Mesendoderm (in vitro differentiated cells): Measurements from ENCODE around the gene USP22.
"Not testable (repeated sequence)": the region's sequence is repeated elsewhere in the genome, so short reads cannot be mapped to it uniquely, and the experiment has no call there.

Experiments used
- DNase-seq: peaks from one replicate; pipeline ENCODE4 v3.0.0; 2013
- H2AK5ac ChIP-seq: 2 replicates; pipeline ENCODE4 v1.6.1; 2013; ENCODE audit warnings: low read length, inconsistent platforms
- H2BK120ac ChIP-seq: 2 replicates; pipeline ENCODE4 v1.6.1; 2013; ENCODE audit warnings: low read depth, mild to moderate bottlenecking, low read length, moderate library complexity, mixed read lengths
- H2BK15ac ChIP-seq: replicated peaks from 2 replicates; pipeline ENCODE4 v1.6.1; 2013; ENCODE audit warnings: low read depth, mild to moderate bottlenecking, moderate library complexity
- H2BK5ac ChIP-seq: 2 replicates; pipeline ENCODE4 v1.6.1; 2013; ENCODE audit warnings: low read length, inconsistent platforms
- H3K18ac ChIP-seq: 2 replicates; pipeline ENCODE4 v1.6.1; 2013; ENCODE audit warnings: mild to moderate bottlenecking, low read length, mixed read lengths
- H3K23ac ChIP-seq: one replicate; pipeline ENCODE4 v1.6.1; 2013; ENCODE audit warnings: low read length
- H3K27ac ChIP-seq: 2 replicates; pipeline ENCODE4 v1.5.1; 2013; ENCODE audit warnings: low read depth, mild to moderate bottlenecking, inconsistent platforms, low read length, moderate library complexity
- H3K27me3 ChIP-seq: 2 replicates; pipeline ENCODE4 v1.6.1; 2013; ENCODE audit warnings: low read length, control low read depth, mild to moderate bottlenecking, inconsistent platforms; ENCODE audit not compliant: insufficient read depth, poor library complexity
- H3K36me3 ChIP-seq: 2 replicates; pipeline ENCODE4 v1.6.1; 2013; ENCODE audit warnings: low read length, inconsistent platforms; ENCODE audit not compliant: control insufficient read depth, insufficient read depth
- H3K4ac ChIP-seq: one replicate; pipeline ENCODE4 v1.6.1; 2013; ENCODE audit warnings: low read depth, mild to moderate bottlenecking, low read length, moderate library complexity
- H3K4me1 ChIP-seq: 2 replicates; pipeline ENCODE4 v1.6.1; 2013; ENCODE audit warnings: low read depth, low read length, inconsistent platforms; ENCODE audit not compliant: control insufficient read depth
- H3K4me2 ChIP-seq: 2 replicates; pipeline ENCODE4 v1.6.1; 2013; ENCODE audit warnings: low read length
- H3K4me3 ChIP-seq: 2 replicates; pipeline ENCODE4 v1.5.1; 2013; ENCODE audit warnings: mild to moderate bottlenecking, low read length
- H3K56ac ChIP-seq: one replicate; pipeline ENCODE4 v1.6.1; 2013; ENCODE audit warnings: low read length
- H3K79me1 ChIP-seq: 2 replicates; pipeline ENCODE4 v1.6.1; 2013; ENCODE audit warnings: low read length, inconsistent platforms
- H3K79me2 ChIP-seq: 2 replicates; pipeline ENCODE4 v1.6.1; 2013; ENCODE audit warnings: mild to moderate bottlenecking, low read length; ENCODE audit not compliant: control insufficient read depth, insufficient read depth
- H3K9ac ChIP-seq: 2 replicates; pipeline ENCODE4 v1.6.1; 2013; ENCODE audit warnings: low read length, inconsistent platforms
- H4K5ac ChIP-seq: one replicate; pipeline ENCODE4 v1.6.1; 2013; ENCODE audit warnings: low read length
- H4K8ac ChIP-seq: one replicate; pipeline ENCODE4 v1.6.1; 2013; ENCODE audit warnings: low read depth, mild to moderate bottlenecking, control low read depth, low read length, moderate library complexity
- WGBS: extraction: QIAGEN DNeasy Blood & Tissue Kit; methylation state at CpG from one replicate; pipeline ENCODE4 v1.1.7; 2013; ENCODE audit warnings: low lambda C conversion rate, missing lambda C conversion rate; ENCODE audit not compliant: insufficient coverage; ENCODE audit errors: extremely low coverage; 5-methylcytosine and 5-hydroxymethylcytosine counted together

The USP22 gene

GRCh38 chr17:21085280-21085679 is 42.5 kb upstream of the USP22 start:
- not testable (repeated sequence) for H3K27me3 ChIP-seq

GRCh38 chr17:21082001-21082436 is 39.2 kb upstream of the USP22 start:
- no peak overlapping the region for H3K27ac ChIP-seq
- no peak overlapping the region for H2BK15ac ChIP-seq
- H3K79me2 ChIP-seq, result no peaks in the 10 kb centered on the region
- no peak overlapping the region for H3K56ac ChIP-seq
- no peak overlapping the region for H3K4ac ChIP-seq
- no peak for DNase-seq
- no peak overlapping the region for H2AK5ac ChIP-seq
- H4K8ac ChIP-seq, result no peak overlapping the region
- WGBS, result no CpG with 5 or more reads among the region's 5 CpGs
- H3K4me3 ChIP-seq, result no peak overlapping the region
- H3K36me3 ChIP-seq, result no peaks in the 10 kb centered on the region
- no peaks in the 10 kb centered on the region for H3K27me3 ChIP-seq
- no peaks in the 10 kb centered on the region for H3K79me1 ChIP-seq
- no peak overlapping the region for H2BK5ac ChIP-seq
- no peaks in the 10 kb centered on the region for H3K4me1 ChIP-seq
- no peak overlapping the region for H2BK120ac ChIP-seq
- H3K4me2 ChIP-seq, result no peak overlapping the region
- H3K23ac ChIP-seq, result no peak overlapping the region
- H3K18ac ChIP-seq, result no peak overlapping the region
- no peak overlapping the region for H3K9ac ChIP-seq
- no peak overlapping the region for H4K5ac ChIP-seq

More at GRCh38 chr17:21085280-21085679, 42.5 kb upstream of the USP22 start:
- H3K4me2 ChIP-seq, H2AK5ac ChIP-seq, H4K5ac ChIP-seq, H3K4me3 ChIP-seq, H3K9ac ChIP-seq, H3K27ac ChIP-seq, H3K79me1 ChIP-seq, H3K56ac ChIP-seq, H3K23ac ChIP-seq, H3K4ac ChIP-seq, H3K18ac ChIP-seq, H2BK120ac ChIP-seq, DNase-seq, H3K4me1 ChIP-seq, H2BK5ac ChIP-seq, H4K8ac ChIP-seq, H3K79me2 ChIP-seq, H3K36me3 ChIP-seq, H2BK15ac ChIP-seq: not testable (repeated sequence)
- no CpG with 5 or more reads among the region's 1 CpG for WGBS

- H3K4me3 ChIP-seq, result no peak overlapping the region
- H3K4ac ChIP-seq, result no peak overlapping the region
- no peaks in the 10 kb centered on the region for H3K79me2 ChIP-seq
- H3K9ac ChIP-seq, result no peak overlapping the region
- H3K4me2 ChIP-seq, result no peak overlapping the region
- H3K27me3 ChIP-seq, result no peaks in the 10 kb centered on the region
- no peaks in the 10 kb centered on the region for H3K79me1 ChIP-seq
- no CpG with 5 or more reads among the region's 7 CpGs for WGBS
- no peak overlapping the region for H4K8ac ChIP-seq
- no peak for DNase-seq
- no peak overlapping the region for H3K27ac ChIP-seq
- H3K23ac ChIP-seq, result no peak overlapping the region
- H3K56ac ChIP-seq, result no peak overlapping the region
- no peak overlapping the region for H3K18ac ChIP-seq
- no peak overlapping the region for H2AK5ac ChIP-seq
- H2BK15ac ChIP-seq, result no peak overlapping the region
- H3K4me1 ChIP-seq, result no peaks in the 10 kb centered on the region
- no peaks in the 10 kb centered on the region for H3K36me3 ChIP-seq
- no peak overlapping the region for H2BK120ac ChIP-seq
- no peak overlapping the region for H4K5ac ChIP-seq
- H2BK5ac ChIP-seq, result no peak overlapping the region
Observed at GRCh38 chr17:21079196-21079595, 36.4 kb upstream of the USP22 start.

DNA sequence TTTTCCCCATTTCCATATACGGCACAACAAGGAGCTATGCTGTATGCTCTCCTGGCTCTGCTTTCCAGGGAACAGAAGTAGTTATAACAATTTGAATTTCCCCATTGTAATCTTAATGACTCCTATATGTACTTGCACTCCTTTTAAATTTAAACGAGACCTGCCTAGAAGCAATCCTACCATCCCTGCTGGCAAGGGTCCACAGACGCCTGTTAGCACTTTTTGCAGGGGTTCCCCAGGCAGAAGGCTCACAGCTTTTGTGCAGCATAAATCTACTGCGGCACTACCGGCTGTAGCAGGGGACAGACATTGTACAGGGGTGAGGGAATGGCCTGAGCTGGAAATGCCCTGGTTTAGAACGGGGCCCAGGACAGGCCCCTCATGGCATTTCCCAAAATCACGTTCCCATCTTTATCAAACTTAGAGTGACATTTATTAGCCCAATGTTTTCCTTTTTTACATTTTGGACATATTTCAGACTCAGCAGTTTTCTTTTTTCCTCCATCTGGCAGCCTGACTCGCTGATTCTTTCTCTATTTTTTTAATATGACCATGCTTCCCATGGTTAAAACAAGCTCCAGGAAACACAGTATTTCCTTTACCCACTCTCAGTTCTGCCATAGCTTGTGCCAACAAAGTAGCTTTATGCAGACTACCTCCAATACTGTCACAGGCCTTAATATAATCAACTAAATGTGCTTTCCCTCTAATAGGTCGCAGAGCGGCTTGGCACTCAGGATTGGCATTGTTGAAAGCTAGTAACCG is 35.4 kb upstream of the USP22 start:
- H3K4ac ChIP-seq, result no peak overlapping the region

DNA sequence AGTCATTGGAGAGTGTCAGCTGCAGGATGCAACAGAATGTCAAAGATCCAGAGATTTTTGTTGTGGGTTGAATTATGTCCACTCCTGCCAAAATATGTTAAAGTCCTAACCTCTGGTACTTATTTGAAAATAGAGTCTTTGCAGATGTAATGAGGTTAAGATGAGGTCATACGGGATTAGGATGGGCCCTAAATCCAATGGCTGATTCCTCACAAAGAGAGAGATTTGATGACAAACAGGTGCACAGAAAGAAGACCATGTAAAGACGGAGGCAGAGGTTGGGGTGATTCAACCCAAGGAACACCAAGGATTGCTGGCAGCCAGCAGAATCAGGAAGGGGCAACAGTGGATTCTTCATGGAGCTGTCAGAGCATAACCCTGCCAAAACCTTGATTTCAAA is 34.5 kb upstream of the USP22 start:
- Histone ChIP-seq H3K56ac (no peak overlapping the region), H3K4me1 (no peaks in the 10 kb centered on the region), H3K4me3 (no peak overlapping the region), H3K18ac (no peak overlapping the region), H3K9ac (no peak overlapping the region), H2AK5ac (no peak overlapping the region), H3K4ac (no peak overlapping the region), H4K5ac (no peak overlapping the region), H3K79me2 (no peaks in the 10 kb centered on the region), H4K8ac (no peak overlapping the region), H3K36me3 (no peaks in the 10 kb centered on the region), H3K79me1 (no peaks in the 10 kb centered on the region), H2BK15ac (no peak overlapping the region), H3K4me2 (no peak overlapping the region), H2BK120ac (no peak overlapping the region), H2BK5ac (no peak overlapping the region), H3K27ac (no peak overlapping the region), H3K23ac (no peak overlapping the region), H3K27me3 (no peaks in the 10 kb centered on the region)
- no peak for DNase-seq
- WGBS, result no CpG with 5 or more reads among the region's 2 CpGs

More for the DNA sequence above, 35.4 kb upstream of the USP22 start:
- Histone ChIP-seq H3K4me2 (no peak overlapping the region), H3K18ac (no peak overlapping the region), H2AK5ac (no peak overlapping the region), H3K56ac (no peak overlapping the region), H4K5ac (no peak overlapping the region), H2BK120ac (no peak overlapping the region), H3K4me1 (no peaks in the 10 kb centered on the region), H3K9ac (no peak overlapping the region), H3K4me3 (no peak overlapping the region), H3K23ac (no peak overlapping the region), H2BK15ac (no peak overlapping the region), H4K8ac (no peak overlapping the region), H3K79me1 (no peaks in the 10 kb centered on the region), H2BK5ac (no peak overlapping the region), H3K36me3 (no peaks in the 10 kb centered on the region), H3K27me3 (no peaks in the 10 kb centered on the region), H3K27ac (no peak overlapping the region), H3K79me2 (no peaks in the 10 kb centered on the region)
- WGBS, result no CpG with 5 or more reads among the region's 11 CpGs
- no peak for DNase-seq

GRCh38 chr17:21076242-21076641 is 33.4 kb upstream of the USP22 start:
- Histone ChIP-seq H2AK5ac (no peak overlapping the region), H4K8ac (no peak overlapping the region), H3K79me1 (no peaks in the 10 kb centered on the region), H3K4me2 (no peak overlapping the region), H2BK15ac (no peak overlapping the region), H3K4me3 (no peak overlapping the region), H3K4me1 (no peaks in the 10 kb centered on the region), H2BK120ac (no peak overlapping the region), H4K5ac (no peak overlapping the region), H3K27ac (no peak overlapping the region), H3K56ac (no peak overlapping the region), H2BK5ac (no peak overlapping the region), H3K18ac (no peak overlapping the region), H3K23ac (no peak overlapping the region), H3K9ac (no peak overlapping the region), H3K27me3 (no peaks in the 10 kb centered on the region), H3K79me2 (no peaks in the 10 kb centered on the region), H3K36me3 (no peaks in the 10 kb centered on the region), H3K4ac (no peak overlapping the region)
- no peak for DNase-seq
- no CpG with 5 or more reads among the region's 3 CpGs for WGBS
